Measurements from ENCODE around the gene NLE1.
"Not testable (repeated sequence)": the region's sequence is repeated elsewhere in the genome, so short reads cannot be mapped to it uniquely, and the experiment has no call there.

GRCh38 chr17:35151080-35151479 lies 9.0 kb upstream of the NLE1 start:
- not testable (repeated sequence) for TF ChIP-seq CTCF (IDR thresholded peaks at IDR 0.05; ENCODE audit: insufficient read depth, low read length); REST (IDR thresholded peaks at IDR 0.05; ENCODE audit: insufficient replicate concordance, low read depth); POLR2AphosphoS5 (IDR thresholded peaks at IDR 0.05; ENCODE audit: low read depth)
